Stimulated activated CD4-positive, alpha-beta T cell treated with anti-CD3 and anti-CD28 coated beads, Interleukin-4, amount 100 ng/mL, for 1 hour (primary cell): ENCODE results near the gene GSTP1.
"Not testable (repeated sequence)": the region's sequence is repeated elsewhere in the genome, so short reads cannot be mapped to it uniquely, and the experiment has no call there.

Experiments used
- DNase-seq: peaks from one replicate; pipeline ENCODE4 v3.0.0-alpha.2; 2020

The GSTP1 gene

GRCh38 chr11:67583247-67584204 lies at the start of gene GSTP1:
Gene GSTP1 (plus strand): TSS chr11:67583812. CDS start chr11:67583844, 32 bp downstream.
- peak; percentile 86 for DNase-seq

- DNase-seq, result no peak
These were observed 49.4 kb upstream of the GSTP1 start for GRCh38 chr11:67534070-67534679.

- no peak for DNase-seq
These were observed 48.1 kb upstream of the GSTP1 start for GRCh38 chr11:67535561-67535960.

- DNase-seq, result no peak
These were observed 45.3 kb upstream of the GSTP1 start for GRCh38 chr11:67538306-67538705.

- DNase-seq, result no peak
These were observed 44.6 kb upstream of the GSTP1 start for GRCh38 chr11:67538823-67539505.

GRCh38 chr11:67539550-67539949 lies 44.1 kb upstream of the GSTP1 start:
- no peak for DNase-seq

GRCh38 chr11:67541198-67541597 lies 42.4 kb upstream of the GSTP1 start:
- DNase-seq, result no peak

- DNase-seq, result no peak
These were observed 41.4 kb upstream of the GSTP1 start for GRCh38 chr11:67542169-67542568.

GRCh38 chr11:67542971-67543370 lies 40.6 kb upstream of the GSTP1 start:
- no peak for DNase-seq

GRCh38 chr11:67543585-67543984 lies 40.0 kb upstream of the GSTP1 start:
- DNase-seq, result no peak

GRCh38 chr11:67544616-67545242 lies 38.9 kb upstream of the GSTP1 start:
- DNase-seq, result no peak

- no peak for DNase-seq
These were observed 38.3 kb upstream of the GSTP1 start for GRCh38 chr11:67545280-67545679.

- not testable (repeated sequence) for DNase-seq
These were observed 35.5 kb upstream of the GSTP1 start for GRCh38 chr11:67548112-67548511.

- DNase-seq, result no peak
These were observed 35.0 kb upstream of the GSTP1 start for GRCh38 chr11:67548555-67549110.

GRCh38 chr11:67551127-67551526 lies 32.5 kb upstream of the GSTP1 start:
- DNase-seq, result no peak

GRCh38 chr11:67551697-67552096 lies 31.9 kb upstream of the GSTP1 start:
- DNase-seq, result not testable (repeated sequence)

- DNase-seq, result no peak
These were observed 27.4 kb upstream of the GSTP1 start for GRCh38 chr11:67556244-67556643.

GRCh38 chr11:67558084-67558772 lies 25.4 kb upstream of the GSTP1 start:
- DNase-seq, result no peak

GRCh38 chr11:67561971-67562619 lies 21.5 kb upstream of the GSTP1 start:
- no peak for DNase-seq

GRCh38 chr11:67562963-67563704 lies 20.5 kb upstream of the GSTP1 start:
- DNase-seq, result no peak

GRCh38 chr11:67563705-67564114 lies 19.9 kb upstream of the GSTP1 start:
- DNase-seq, result not testable (repeated sequence)
